K562 (cell line): Measurements from ENCODE around the gene IL17RC. TPM values are rescaled to one million over a fixed set of nuclear protein-coding genes. Genes with fewer than 3 reads are reported as not detected.

Experiments
- ATAC-seq: fragments of 200-7000 bp; cut with Tn5 transposase; 3 replicates; pipeline ENCODE4 v1.9.1; 2020; ENCODE audit warnings: moderate library complexity
- BruUV-seq: library from RNA; stranded (reverse); fragments of 400-500 nt; replicated peaks from 2 replicates; lab custom pipeline; 2021; lab: Mats Ljungman, UMichigan
- CTCF ChIA-PET: fragments of 300-600 bp; formaldehyde crosslinking; extraction: SDS; loops from one replicate; lab custom pipeline; 2021; ENCODE audit warnings: low intra/inter-chr PET ratio; lab: Yijun Ruan, JAX
- POLR2A ChIA-PET: fragments of 300-600, 350-650 bp; sonication (Branson Sonifier 250); formaldehyde crosslinking; extraction: SDS; loops from one replicate; lab custom pipeline; 2021; ENCODE audit warnings: antibody characterized with exemption, inconsistent platforms; lab: Yijun Ruan, JAX
- DNase-seq, 4 experiments: peaks; one replicate each; pipeline versions ENCODE4 v3.0.0 to v3.0.0-alpha.2; 2011 to 2018; ENCODE audit warnings: low spot score in 3 of 4, mixed read lengths in 3 of 4; ENCODE audit errors: extremely low read depth in 1 of 4
- FAIRE-seq: peaks from 2 replicates; lab custom pipeline; 2011; peaks lifted over from hg19 to GRCh38; lab: Jason Lieb, UNC
- H2AFZ ChIP-seq: 2 replicates; pipeline ENCODE4 v1.6.0; 2011; ENCODE audit warnings: low read depth, low read length, control low read depth, inconsistent platforms
- H3K27ac ChIP-seq: fragments of 200-600 bp; 3 replicates; pipeline ENCODE4 v1.8.0; 2011; ENCODE audit warnings: low read depth, mild to moderate bottlenecking, control low read depth, inconsistent platforms, low read length, moderate library complexity, mixed read lengths; ENCODE audit errors: extremely low read depth
- H3K27me3 ChIP-seq, 2 experiments: fragments of 300-600 bp in 1 of 2; 2 replicates in 1 of 2; 3 replicates in 1 of 2; pipeline versions ENCODE4 v1.6.0 to v1.8.0; 2011; ENCODE audit warnings: inconsistent platforms in 2 of 2, low read length in 2 of 2, mild to moderate bottlenecking in 1 of 2, mixed read lengths in 1 of 2, moderate library complexity in 1 of 2; ENCODE audit not compliant: control insufficient read depth in 2 of 2, insufficient read depth in 2 of 2
- H3K36me3 ChIP-seq: fragments of 300-600 bp; 3 replicates; pipeline ENCODE4 v1.8.0; 2011; ENCODE audit warnings: mild to moderate bottlenecking, low read length, inconsistent platforms; ENCODE audit not compliant: control insufficient read depth, insufficient read depth
- H3K4me1 ChIP-seq, 2 experiments: fragments of 200-600 bp in 1 of 2; replicated peaks in 1 of 2; 2 replicates in 1 of 2; 3 replicates in 1 of 2; pipeline versions ENCODE4 v1.5.1 to v1.8.0; 2011; ENCODE audit warnings: inconsistent platforms in 2 of 2, low read length in 2 of 2, mild to moderate bottlenecking in 1 of 2, mixed read lengths in 1 of 2, moderate library complexity in 1 of 2; ENCODE audit not compliant: control insufficient read depth in 2 of 2, insufficient read depth in 2 of 2
- H3K4me2 ChIP-seq: 2 replicates; pipeline ENCODE4 v1.6.1; 2011; ENCODE audit warnings: low read length, control low read depth, inconsistent platforms, mixed read lengths; ENCODE audit not compliant: insufficient read depth
- H3K4me3 ChIP-seq: fragments of 200-600 bp; sonication (generic), shearing (Covaris generic); 2 replicates; pipeline ENCODE4 v1.5.1; 2016; ENCODE audit warnings: control low read depth, inconsistent platforms
- H3K79me2 ChIP-seq: fragments of 200-600 bp; 3 replicates; pipeline ENCODE4 v1.8.0; 2011; ENCODE audit warnings: low read length, inconsistent platforms; ENCODE audit not compliant: control insufficient read depth, insufficient read depth
- H3K9ac ChIP-seq, 2 experiments: 2 replicates each; pipeline versions ENCODE4 v1.6.0 to v1.6.1; 2011; ENCODE audit warnings: low read depth in 2 of 2, low read length in 2 of 2, control low read depth in 1 of 2, inconsistent platforms in 1 of 2, mild to moderate bottlenecking in 1 of 2, mixed read lengths in 1 of 2; ENCODE audit not compliant: insufficient read depth in 1 of 2
- H3K9me1 ChIP-seq: one replicate; pipeline ENCODE4 v1.6.0; 2011; ENCODE audit warnings: inconsistent platforms, mild to moderate bottlenecking, low read length, moderate library complexity; ENCODE audit not compliant: control insufficient read depth, insufficient read depth
- H3K9me3 ChIP-seq: replicated peaks from 2 replicates; pipeline ENCODE4 v1.5.1; 2011; ENCODE audit warnings: low read depth, low read length, inconsistent platforms; ENCODE audit not compliant: control insufficient read depth, insufficient read depth
- H4K20me1 ChIP-seq: replicated peaks from 2 replicates; pipeline ENCODE4 v1.6.1; 2011; ENCODE audit warnings: low read length, inconsistent platforms, mixed read lengths; ENCODE audit not compliant: control insufficient read depth, insufficient read depth
- BHLHE40 ChIP-seq: IDR thresholded peaks from 2 replicates; pipeline ENCODE4 v1.6.1; 2011; ENCODE audit warnings: low read length, improper control_type of control experiment
- CTBP1 ChIP-seq: fragments of 450-650 bp; IDR thresholded peaks from 2 replicates; pipeline ENCODE4 v1.6.1; 2016; ENCODE audit warnings: borderline replicate concordance
- NR4A1 ChIP-seq, 2 experiments: fragments of 250-450 bp in 1 of 2; fragments of 450-650 bp in 1 of 2; sonication (Bioruptor Pico) in 1 of 2; IDR thresholded peaks; 2 replicates each; pipeline versions ENCODE4 v1.4.0 to v1.6.1; 2016 to 2020; ENCODE audit warnings: mild to moderate bottlenecking in 2 of 2, missing compliant biosample characterization in 1 of 2, missing genetic modification characterization in 1 of 2, moderate library complexity in 1 of 2
- PHB ChIP-seq: fragments of 250-450 bp; sonication (Bioruptor Pico); IDR thresholded peaks from 2 replicates; pipeline ENCODE4 v1.5.0; 2021
- ZNF766 ChIP-seq: fragments of 200-800 bp; sonication (Bioruptor generic); conservative IDR thresholded peaks from 2 replicates; pipeline ENCODE4 v1.6.1; 2016; ENCODE audit warnings: missing genetic modification characterization, missing compliant biosample characterization
- WGBS: fragments of 100-300 bp; shearing (Covaris generic); methylation state at CpG from one replicate; pipeline ENCODE4 v1.1.6; 2016; ENCODE audit warnings: low coverage, mixed read lengths; ENCODE audit not compliant: insufficient coverage; ENCODE audit errors: missing lambda C conversion rate; 5-methylcytosine and 5-hydroxymethylcytosine counted together
- in situ Hi-C: fragments of 300-500 bp; cut with MboI; formaldehyde crosslinking; loops from 4 replicates; pipeline ENCODE4 v1.15.0; 2018; ENCODE audit warnings: inconsistent platforms, mixed read lengths
- intact Hi-C: fragments of 100-400 bp; cut with micrococcal nuclease; formaldehyde crosslinking; loops from 2 replicates; pipeline ENCODE4 v1.14.2; 2022
- polyA plus RNA-seq, 8 experiments: library from polyadenylated mRNA; depleted of rRNA in 4 of 8; stranded (reverse) in 5 of 8; unstranded in 3 of 8; fragments of >200 nt; fragmentation: Nextera tagmentation in 2 of 8; fragmentation: Illumina TruSeq in 1 of 8; extraction: Ambion mirVana in 2 of 8; extraction: Trizol in 1 of 8; gene quantifications; 2 replicates each; pipeline versions ENCODE4 v1.2.1 to v1.2.3, GENCODE V29; 2011 to 2014; ENCODE audit warnings: inconsistent platforms in 1 of 8, missing spikeins in 1 of 8
- total RNA-seq, 7 experiments: library from RNA; depleted of rRNA in 6 of 7; stranded (reverse); fragments of >200 nt in 6 of 7; fragmentation: Illumina TruSeq in 2 of 7; extraction: Trizol in 2 of 7; gene quantifications; 2 replicates each; pipeline versions ENCODE4 v1.2.1 to v1.2.3, GENCODE V29; 2011 to 2021; ENCODE audit warnings: low replicate concordance in 1 of 7
- TF ChIP-seq, protein P1 (sequence below): fragments of 250-450 bp; sonication (Bioruptor Pico); IDR thresholded peaks from 2 replicates; pipeline ENCODE4 v1.8.0; 2021; ENCODE audit warnings: mild to moderate bottlenecking, moderate library complexity

IL17RC gene
- total and polyA plus RNA-seq, 9 of the 15 experiments (the other 6 are each of a cell fraction or from before 2014, with no cell fraction given): 0.15 to 11.4 (median 7.1) TPM; not detected in 1

DNA sequence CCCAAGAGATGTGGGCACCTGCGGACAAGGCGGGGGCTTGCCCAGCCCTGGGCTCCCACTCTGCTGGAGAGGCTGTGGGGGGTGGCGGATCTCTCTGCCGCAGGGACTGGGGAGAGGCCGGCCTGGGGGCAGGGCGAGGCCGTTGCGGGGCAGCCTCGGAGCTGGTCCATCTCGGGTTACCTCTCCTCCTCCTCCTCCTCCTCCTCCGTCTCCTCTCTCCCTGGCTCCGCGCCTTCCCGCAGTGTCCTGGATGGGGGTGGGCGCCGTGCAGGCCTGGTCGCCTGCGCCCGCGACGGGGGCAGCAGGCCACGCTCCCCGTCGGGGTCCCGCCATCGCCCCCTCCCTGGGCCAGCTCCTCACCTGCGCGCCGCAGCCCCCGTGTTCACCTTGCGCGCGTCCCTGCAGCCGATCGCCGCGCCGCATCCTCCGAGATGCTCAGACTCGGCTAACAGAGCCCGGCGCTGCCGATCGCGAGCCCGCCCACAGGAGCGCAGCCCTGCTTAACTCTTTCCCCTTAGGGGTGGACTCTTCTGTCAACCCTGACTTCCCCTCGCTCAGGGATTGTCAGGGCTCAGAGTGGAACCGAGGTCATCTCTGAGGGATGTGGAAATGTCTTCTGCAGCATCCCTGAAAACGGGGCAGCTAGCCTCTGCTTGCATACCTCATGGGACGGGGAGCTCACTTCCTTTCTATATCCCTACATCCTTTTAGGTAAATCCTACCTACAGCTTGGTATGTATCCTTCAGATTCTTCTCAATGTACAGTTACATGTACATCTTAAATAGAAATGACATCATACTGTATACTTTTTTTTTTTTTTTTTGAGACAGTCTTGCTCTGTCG, 35.3 kb downstream of the IL17RC start, which contains the start of gene PRRT3 (continued):
- TF ChIP-seq NR4A1 (CRISPR knock-in tag; IDR thresholded peaks at IDR 0.05): no peak
- TF ChIP-seq NR4A1 (tag; IDR thresholded peaks at IDR 0.05): no peak
- TF ChIP-seq, protein P1, sequence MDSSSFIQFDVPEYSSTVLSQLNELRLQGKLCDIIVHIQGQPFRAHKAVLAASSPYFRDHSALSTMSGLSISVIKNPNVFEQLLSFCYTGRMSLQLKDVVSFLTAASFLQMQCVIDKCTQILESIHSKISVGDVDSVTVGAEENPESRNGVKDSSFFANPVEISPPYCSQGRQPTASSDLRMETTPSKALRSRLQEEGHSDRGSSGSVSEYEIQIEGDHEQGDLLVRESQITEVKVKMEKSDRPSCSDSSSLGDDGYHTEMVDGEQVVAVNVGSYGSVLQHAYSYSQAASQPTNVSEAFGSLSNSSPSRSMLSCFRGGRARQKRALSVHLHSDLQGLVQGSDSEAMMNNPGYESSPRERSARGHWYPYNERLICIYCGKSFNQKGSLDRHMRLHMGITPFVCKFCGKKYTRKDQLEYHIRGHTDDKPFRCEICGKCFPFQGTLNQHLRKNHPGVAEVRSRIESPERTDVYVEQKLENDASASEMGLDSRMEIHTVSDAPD (CRISPR knock-in tag): no peak
- TF ChIP-seq, all 486 proteins: peak for 92

DNA sequence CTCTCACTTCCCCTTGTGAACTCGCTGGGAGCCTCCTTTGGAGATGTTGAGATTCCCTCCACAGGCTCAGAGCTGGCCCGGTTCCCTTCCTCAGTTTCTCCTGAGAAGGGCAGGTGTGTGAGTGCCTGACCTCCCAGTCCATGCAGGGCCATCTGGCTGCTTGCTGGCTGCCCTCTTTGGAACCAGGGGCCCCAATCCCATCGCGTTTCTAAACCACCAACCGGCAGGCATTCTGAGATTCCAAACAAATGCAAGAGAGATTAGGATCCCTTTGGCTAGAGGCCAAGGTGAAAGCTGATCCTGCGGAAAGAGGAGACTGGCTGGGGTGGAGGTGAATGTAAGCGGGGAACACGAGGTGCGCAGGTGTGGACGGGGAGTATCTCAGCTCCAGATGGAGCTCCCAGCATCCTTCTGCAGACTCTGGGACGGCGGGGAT, 38.2 kb downstream of the IL17RC start:
- Histone ChIP-seq H3K36me3 (no peaks in the 10 kb centered on the region), H4K20me1 (no peaks in the 10 kb centered on the region), H3K27ac (no peak overlapping the region), H2AFZ (no peak overlapping the region), H3K9me1 (no peaks in the 10 kb centered on the region), H3K4me2 (peak overlapping the region; percentile 28; the same call in 1 of the 2 replicates), H3K4me1 (peaks cover 27% of the 10 kb centered on the region in 2 experiments), H3K9me3 (no peaks in the 10 kb centered on the region), H3K9ac (peak overlapping the region in 1 of 2 experiments; percentile 69; a peak in 1 of 4 replicates), H3K4me3 (no peak overlapping the region), H3K27me3 (no peaks in the 10 kb centered on the region), H3K79me2 (no peaks in the 10 kb centered on the region)
- ChIA-PET POLR2A (interaction anchor here (0.8 to 3.2 kb wide), 10 partner anchors 10 to 379 kb away, joined by 3 to 29 read pairs (median 4); partner anchors contain the start of gene EMC3), CTCF (no interaction called here)
- FAIRE-seq (peak; percentile 29), DNase-seq (peak in 2 of 4 experiments; percentile 65 to 70), ATAC-seq (0 out of 3 replicates have a peak, but pooled peaks have one; percentile 3)
- BruUV-seq: no TSS peak
- in situ Hi-C loops (no loop called here), intact Hi-C loops (no loop called here)
- WGBS: 15% methylated on average over 12 of the region's 12 CpGs
- TF ChIP-seq ZNF766 (no peak), PHB (CRISPR knock-in tag) (no peak), BHLHE40 (0 out of 2 replicates have a peak, but pooled peaks have one; percentile 3), CTBP1 (peak; percentile 57; the same call in 1 of the 2 replicates)
